Spleen (tissue), 7 donors: ENCODE measurements around the gene CFAP20DC.

Source experiments
- CTCF ChIP-seq, 11 experiments: fragments of 200-600 bp in 7 of 11; fragments of 450-650 bp in 4 of 11; sonication (generic) in 4 of 11; IDR thresholded peaks in 8 of 11; conservative IDR thresholded peaks in 3 of 11; 1 replicate in 7 of 11; 2 replicates in 4 of 11; pipeline versions ENCODE4 v1.4.0 to v1.8.0; 2016 to 2021; ENCODE audit warnings: antibody characterized with exemption in 11 of 11, inconsistent platforms in 4 of 11, mild to moderate bottlenecking in 1 of 11
- POLR2A ChIP-seq, 3 donors: fragments of 450-650 bp; IDR thresholded peaks; one replicate each; pipeline ENCODE4 v1.5.1; 2017; ENCODE audit warnings: antibody characterized with exemption in 3 of 3, mild to moderate bottlenecking in 1 of 3
- donor health status: DM: no; HTN: no; CAD: no; lungs with moderate emphysema.
- donor health status: DM: no; HTN: no; CAD: no.
- donor health status: DM: no; HTN: no; CAD: no.

GRCh38 chr3:59072681-59073080 lies 22.9 kb upstream of the CFAP20DC start:
- TF ChIP-seq CTCF (IDR thresholded peaks at IDR 0.05 in 8 of 11, conservative IDR thresholded peaks at IDR 0.05 in 3 of 11), result no peak
- no peak for TF ChIP-seq POLR2A (IDR thresholded peaks at IDR 0.05)
